ENCODE measurements around the gene HLCS.

The HLCS gene

GRCh38 chr21:36790616-36791015 is 175.9 kb downstream of the HLCS start:
- POLR2A ChIA-PET = no interaction called here
- Histone ChIP-seq H3K4me1 (ENCODE audit: control insufficient read depth, insufficient read depth, low read length) (peaks cover 4% of the 10 kb centered on the region; the same call in 1 of the 2 replicates), H3K36me3 (ENCODE audit: control insufficient read depth in 2 of 2, insufficient read depth in 1 of 2, low read length in 2 of 2) (no peaks in the 10 kb centered on the region), H3K4me3 (ENCODE audit: low read depth, low read length) (no peak overlapping the region), H3K27ac (ENCODE audit: extremely low read depth, low read depth, low read length) (no peak overlapping the region), H3K9me3 (ENCODE audit: control insufficient read depth, insufficient read depth, low read depth, low read length) (no peaks in the 10 kb centered on the region)
- CTCF ChIA-PET = interaction anchor here (0.6 kb wide), 1 partner anchor 520 kb away, joined by 3 read pairs; no protein-coding TSS in a partner anchor
- TF ChIP-seq ZNF202 (tag by site-specific recombination; IDR thresholded peaks at IDR 0.05; ENCODE audit: borderline replicate concordance) = no peak
- no peak for TF ChIP-seq ZSCAN5A (tag by site-specific recombination; IDR thresholded peaks at IDR 0.05)
- TF ChIP-seq KLF9 (tag by site-specific recombination; IDR thresholded peaks at IDR 0.05; ENCODE audit: low read depth) = no peak
- TF ChIP-seq ZNF513 (tag by site-specific recombination; IDR thresholded peaks at IDR 0.05) = no peak
- no peak for TF ChIP-seq ZNF416 (tag by site-specific recombination; IDR thresholded peaks at IDR 0.05)
- TF ChIP-seq YY1 (tag by site-specific recombination; IDR thresholded peaks at IDR 0.05) = no peak
- TF ChIP-seq ATF2 (tag by site-specific recombination; IDR thresholded peaks at IDR 0.05; ENCODE audit: low read depth) = no peak

- H3K9me3 ChIP-seq (ENCODE audit: control insufficient read depth, insufficient read depth, low read depth, low read length) = no peaks in the 10 kb centered on the region
- H3K36me3 ChIP-seq (ENCODE audit: control insufficient read depth in 2 of 2, insufficient read depth in 1 of 2, low read length in 2 of 2) = no peaks in the 10 kb centered on the region
- no peak overlapping the region for H3K4me3 ChIP-seq (ENCODE audit: low read depth, low read length)
- CTCF ChIA-PET = interaction anchor here (0.6 to 1.1 kb wide), 4 partner anchors 20 to 87 kb away, joined by 3 read pairs; no protein-coding TSS in a partner anchor
- POLR2A ChIA-PET = no interaction called here
- peaks cover 4% of the 10 kb centered on the region; the same call in 1 of the 2 replicates for H3K4me1 ChIP-seq (ENCODE audit: control insufficient read depth, insufficient read depth, low read length)
- H3K27ac ChIP-seq (ENCODE audit: extremely low read depth, low read depth, low read length) = no peak overlapping the region
- TF ChIP-seq PRDM10 (tag by site-specific recombination; IDR thresholded peaks at IDR 0.05) = peak; percentile 58; the same call in 1 of the 2 replicates
- TF ChIP-seq ZBTB48 (tag by site-specific recombination; IDR thresholded peaks at IDR 0.05) = no peak
- TF ChIP-seq YY1 (tag by site-specific recombination; IDR thresholded peaks at IDR 0.05) = no peak
- peak; percentile 73 for TF ChIP-seq KLF1 (tag by site-specific recombination; IDR thresholded peaks at IDR 0.05)
- 0 out of 2 replicates have a peak, but pooled peaks have one; percentile 19 for TF ChIP-seq PATZ1 (tag by site-specific recombination; IDR thresholded peaks at IDR 0.05)
- no peak for TF ChIP-seq RBAK (tag by site-specific recombination; IDR thresholded peaks at IDR 0.05)
- peak; percentile 29; the same call in 1 of the 2 replicates for TF ChIP-seq GLIS2 (tag by site-specific recombination; IDR thresholded peaks at IDR 0.05)
- TF ChIP-seq ZBTB8A (tag by site-specific recombination; IDR thresholded peaks at IDR 0.05) = 0 out of 2 replicates have a peak, but pooled peaks have one; percentile 16
- TF ChIP-seq ZIC2 (tag by site-specific recombination; IDR thresholded peaks at IDR 0.05) = peak; percentile 61
- TF ChIP-seq KLF17 (tag by site-specific recombination; IDR thresholded peaks at IDR 0.05) = no peak
- TF ChIP-seq ZFP41 (tag by site-specific recombination; IDR thresholded peaks at IDR 0.05; ENCODE audit: borderline replicate concordance) = no peak
- TF ChIP-seq OVOL3 (tag by site-specific recombination; IDR thresholded peaks at IDR 0.05) = no peak
- no peak for TF ChIP-seq ZBTB49 (tag by site-specific recombination; IDR thresholded peaks at IDR 0.05; ENCODE audit: low read depth)
- no peak for TF ChIP-seq ZNF624 (tag by site-specific recombination; IDR thresholded peaks at IDR 0.05)
These were observed 178.3 kb downstream of the HLCS start for GRCh38 chr21:36788120-36788638.
